ENCODE results near the gene MICAL3.
"Not testable (repeated sequence)": the region's sequence is repeated elsewhere in the genome, so short reads cannot be mapped to it uniquely, and the experiment has no call there.

MICAL3 gene

DNA sequence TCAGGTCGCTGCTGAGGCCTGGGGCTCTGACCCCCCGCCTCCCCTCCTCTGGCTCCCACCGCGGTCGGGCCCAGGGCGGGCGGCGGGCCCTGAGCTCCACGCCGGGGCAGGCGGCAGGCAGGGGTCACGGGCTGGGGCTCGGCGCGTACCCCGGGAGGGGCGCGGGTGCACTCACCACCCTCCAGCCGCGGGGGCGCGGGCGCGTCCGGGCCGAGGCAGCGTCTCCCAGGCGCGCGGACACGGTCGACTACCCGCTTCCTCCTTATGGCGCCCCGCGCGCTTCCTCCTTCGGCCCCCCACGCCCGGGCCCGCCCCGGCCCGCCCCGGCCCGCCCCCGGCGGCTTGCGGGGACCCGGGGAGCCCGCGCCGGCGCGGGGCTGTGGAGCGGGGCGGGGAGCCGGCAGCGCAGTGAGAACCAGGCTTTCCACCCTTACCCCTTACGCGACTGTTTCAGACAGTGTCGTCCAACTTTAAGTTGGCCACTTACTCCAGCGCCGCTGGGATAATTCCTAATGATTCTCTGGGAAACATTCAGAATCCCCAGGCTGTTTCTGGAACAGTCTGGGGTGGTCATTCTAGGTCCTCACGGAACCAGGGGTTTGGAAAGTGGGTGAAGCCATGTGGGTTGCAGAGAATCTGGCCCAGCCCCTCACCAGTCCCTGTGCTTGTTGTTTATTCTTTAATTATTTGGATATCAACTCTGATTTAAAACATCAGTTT, 250.0 kb downstream of the MICAL3 start, which contains the start of gene BID:
Gene BID, minus strand, starts transcription at position 264 of the 720 bp plus-strand sequence. CDS start 24,353 bp downstream, outside the sequence.
- peak; percentile 57 to 62 for DNase-seq

DNA sequence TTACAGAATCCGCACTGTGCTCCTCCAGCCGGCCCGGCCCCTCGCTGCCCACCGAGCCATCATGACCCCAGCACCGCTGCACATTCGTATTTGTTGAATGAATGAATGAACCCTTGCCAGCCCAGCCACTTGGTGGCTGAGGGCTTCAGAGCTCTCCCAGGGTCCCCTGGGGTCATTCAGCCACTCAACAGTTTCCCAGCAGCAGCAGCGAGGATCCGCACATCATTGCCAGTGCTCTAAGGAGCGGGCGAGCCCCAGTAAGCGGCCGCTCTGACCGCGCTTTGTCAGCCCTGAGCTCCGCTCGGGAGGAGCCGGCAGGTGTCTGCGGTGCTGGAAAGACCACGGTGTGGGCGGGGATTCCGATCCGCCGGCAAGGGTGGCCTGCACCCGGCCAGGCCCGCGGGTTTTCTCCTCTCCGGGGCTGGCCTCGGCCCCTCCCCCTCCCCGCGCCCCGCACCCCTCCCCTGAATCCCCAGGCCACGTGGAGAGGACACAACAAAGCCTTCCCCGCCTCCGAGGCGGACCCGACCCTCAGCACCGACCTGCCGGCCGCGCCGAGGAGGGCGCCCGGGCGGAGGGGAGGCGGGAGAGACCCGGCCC, 250.7 kb downstream of the MICAL3 start:
- peak; percentile 67 to 70 for DNase-seq

- DNase-seq = no peak
Measured at GRCh38 chr22:17772958-17773605, 251.3 kb downstream of the MICAL3 start.

DNA sequence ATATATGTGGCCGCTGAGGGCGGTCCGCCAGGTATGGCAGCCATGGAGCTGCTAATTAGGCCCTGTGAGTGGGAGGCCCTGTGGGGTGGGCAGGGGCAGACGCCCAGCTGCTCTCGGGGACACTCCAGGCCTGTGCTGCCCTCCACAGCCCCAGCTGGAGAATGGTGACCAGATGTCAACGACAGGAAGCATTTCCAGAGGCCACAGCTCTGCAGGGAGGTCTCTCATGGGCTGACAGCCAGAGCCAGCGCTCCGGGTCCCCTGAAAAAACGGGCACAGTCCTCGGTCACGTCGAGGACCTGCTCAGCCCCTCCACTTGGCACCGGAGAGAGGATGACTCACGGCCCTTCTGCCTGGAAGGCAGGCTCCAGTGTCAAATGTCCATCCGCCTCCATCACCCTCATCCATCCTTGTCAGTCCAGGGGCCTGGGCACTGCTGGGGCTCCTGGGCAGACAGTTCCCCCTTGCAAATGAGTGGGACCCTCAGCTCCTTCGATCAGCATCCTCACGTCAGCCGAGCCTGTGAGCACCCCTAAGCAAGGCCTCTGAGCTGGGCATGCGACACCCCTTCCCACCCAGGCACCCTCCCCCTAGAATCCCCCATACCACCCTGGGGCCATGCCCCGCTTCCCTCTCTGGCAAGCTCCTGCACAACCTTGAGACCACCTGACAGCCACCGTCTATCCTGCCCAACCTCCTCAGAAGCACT, 252.0 kb downstream of the MICAL3 start:
- no peak for DNase-seq

- no peak for DNase-seq
Measured at GRCh38 chr22:17770180-17771077, 253.9 kb downstream of the MICAL3 start.

DNA sequence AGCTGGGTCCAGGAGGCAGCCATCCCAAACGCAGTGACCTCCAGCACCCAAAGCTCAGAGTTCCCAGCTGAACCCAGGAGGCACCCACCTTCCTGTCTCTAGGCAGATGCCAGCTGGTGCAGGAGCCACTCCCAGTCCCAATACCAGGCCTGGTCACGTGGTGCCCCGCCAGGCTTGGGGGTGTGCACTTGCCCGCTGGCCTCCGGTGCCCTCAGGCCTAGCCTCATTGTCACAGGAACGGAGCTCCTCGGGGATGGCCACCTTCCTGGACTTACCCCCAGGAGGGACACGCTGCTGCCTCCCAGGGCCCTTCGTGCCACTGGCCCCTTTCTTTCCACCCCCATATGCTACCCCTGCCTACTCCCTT, 254.7 kb downstream of the MICAL3 start:
- DNase-seq = no peak

DNA sequence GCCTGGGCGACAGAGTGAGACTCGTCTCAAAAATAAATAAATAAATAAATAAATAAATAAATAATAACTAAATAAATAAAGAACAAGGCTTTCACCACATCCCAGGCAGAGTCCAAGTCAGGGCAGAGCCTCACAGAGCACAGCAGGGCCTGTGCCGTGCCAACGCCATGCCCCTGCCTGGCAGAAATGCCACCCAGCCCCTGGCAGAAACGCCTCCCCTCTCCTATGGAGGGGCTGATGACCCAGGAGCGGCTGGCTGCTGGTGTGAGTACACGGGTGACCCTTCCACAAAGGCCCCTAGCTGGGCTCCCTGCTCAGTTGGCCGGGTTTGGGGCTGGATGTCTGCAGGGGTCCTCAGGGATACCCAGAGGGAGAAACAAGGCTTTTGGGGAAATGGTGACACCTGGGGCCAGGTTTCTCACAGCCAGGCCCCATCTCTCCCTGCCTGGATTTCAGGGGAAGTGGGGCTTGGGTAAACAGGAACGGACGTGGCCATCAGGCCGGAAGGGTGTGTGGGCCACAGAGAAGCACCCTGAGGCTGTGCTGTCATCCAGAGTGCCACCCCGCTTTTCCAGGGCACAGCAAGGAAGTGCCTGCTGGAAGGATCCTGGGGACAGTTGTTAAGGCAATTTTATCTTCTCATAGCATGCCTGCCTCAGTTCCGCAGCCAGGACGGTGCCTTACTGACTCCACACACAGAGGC, 255.2 kb downstream of the MICAL3 start:
- DNase-seq = peak in 1 of 2 donors; percentile 40

- DNase-seq = peak in 1 of 2 donors; percentile 67
Measured at GRCh38 chr22:17767233-17768065, 256.9 kb downstream of the MICAL3 start.

DNA sequence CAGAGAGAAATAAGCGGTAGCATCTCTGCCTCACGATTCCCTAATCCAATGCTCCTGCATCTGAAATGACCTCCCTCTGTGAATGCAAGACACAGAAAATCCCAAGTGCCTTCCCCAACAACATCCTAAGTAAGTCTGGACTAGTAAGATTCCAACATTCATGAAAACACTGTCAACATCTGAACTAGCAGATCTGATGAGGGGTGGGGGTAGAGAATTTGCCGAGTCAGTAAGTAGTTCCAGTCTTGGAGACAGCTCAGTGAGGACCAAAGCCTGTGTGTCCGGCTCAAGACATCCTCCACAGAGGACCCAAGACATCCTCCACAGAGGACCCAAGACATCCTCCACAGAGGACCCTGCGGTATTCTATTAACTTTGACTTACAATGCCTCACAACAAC, 259.5 kb downstream of the MICAL3 start:
- DNase-seq = not testable (repeated sequence)

GRCh38 chr22:17764036-17764435, 260.3 kb downstream of the MICAL3 start:
- DNase-seq = no peak

DNA sequence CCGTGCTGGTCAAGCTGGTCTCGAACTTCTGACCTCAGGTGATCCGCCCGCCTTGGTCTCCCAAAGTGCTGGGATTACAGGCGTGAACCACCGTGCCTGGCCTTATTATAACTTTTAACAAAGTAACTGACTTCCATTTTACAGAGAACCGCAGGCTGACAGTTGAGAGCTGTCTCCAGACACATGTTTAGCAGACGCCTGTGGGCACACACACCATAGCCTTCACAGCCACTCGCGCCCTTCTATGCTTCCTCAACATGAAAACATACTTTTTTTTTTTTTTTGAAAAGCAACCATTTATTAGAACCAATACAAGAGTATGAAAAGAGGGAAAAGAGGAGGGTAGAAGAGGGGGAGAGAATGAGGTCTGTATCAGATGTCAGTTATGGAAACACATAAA, 260.9 kb downstream of the MICAL3 start:
- not testable (repeated sequence) for DNase-seq

DNA sequence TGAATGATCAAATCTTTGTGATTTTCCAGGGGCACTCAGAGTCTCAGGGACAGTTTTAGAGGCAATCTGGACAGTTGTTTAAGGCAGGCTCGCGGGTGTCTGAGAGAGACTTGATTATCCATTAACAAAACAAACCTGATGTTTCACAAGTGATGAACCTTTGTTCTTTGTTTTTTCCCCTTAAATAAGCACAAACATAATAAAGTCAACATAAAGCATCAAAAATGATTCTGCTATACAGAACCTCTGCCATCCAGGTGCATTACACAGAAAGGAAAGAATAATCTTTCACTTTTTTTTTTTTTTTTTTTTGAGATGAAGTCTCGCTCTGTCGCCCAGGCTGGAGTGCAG, 263.2 kb downstream of the MICAL3 start:
- no peak for DNase-seq

DNA sequence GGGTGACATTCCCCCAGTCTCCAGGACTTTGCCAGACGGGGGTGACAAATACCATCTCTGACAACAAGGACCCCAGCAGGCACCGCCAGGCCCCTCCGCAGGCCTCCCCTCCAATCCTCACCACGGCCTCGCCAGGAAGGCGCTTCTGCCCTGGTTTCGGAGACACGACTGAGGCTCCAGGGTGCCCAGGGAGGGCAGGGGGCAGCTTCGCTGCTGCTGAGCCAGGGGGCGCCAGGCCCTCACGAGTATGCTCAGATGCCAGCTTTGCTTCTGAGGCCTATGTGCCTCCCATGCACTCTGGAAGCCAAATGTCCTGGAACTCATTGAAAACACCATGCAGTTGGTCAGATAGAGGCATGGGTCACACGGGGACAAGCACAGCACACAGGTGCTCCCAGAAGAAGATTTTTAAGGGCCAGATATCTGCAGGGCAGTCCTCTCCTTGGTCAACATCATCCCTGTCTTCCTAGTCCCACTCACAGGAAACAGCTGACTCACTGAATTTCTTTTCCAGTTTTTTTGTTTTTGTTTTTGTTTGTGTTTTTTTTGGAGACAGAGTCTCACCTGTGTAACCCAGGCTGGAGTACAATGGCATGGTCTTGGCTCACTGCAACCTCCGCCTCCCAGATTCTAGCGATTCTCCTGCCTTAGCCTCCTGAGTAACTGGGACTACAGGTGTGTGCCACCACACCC, 270.0 kb downstream of the MICAL3 start:
- peak; percentile 38 to 45 for DNase-seq

DNA sequence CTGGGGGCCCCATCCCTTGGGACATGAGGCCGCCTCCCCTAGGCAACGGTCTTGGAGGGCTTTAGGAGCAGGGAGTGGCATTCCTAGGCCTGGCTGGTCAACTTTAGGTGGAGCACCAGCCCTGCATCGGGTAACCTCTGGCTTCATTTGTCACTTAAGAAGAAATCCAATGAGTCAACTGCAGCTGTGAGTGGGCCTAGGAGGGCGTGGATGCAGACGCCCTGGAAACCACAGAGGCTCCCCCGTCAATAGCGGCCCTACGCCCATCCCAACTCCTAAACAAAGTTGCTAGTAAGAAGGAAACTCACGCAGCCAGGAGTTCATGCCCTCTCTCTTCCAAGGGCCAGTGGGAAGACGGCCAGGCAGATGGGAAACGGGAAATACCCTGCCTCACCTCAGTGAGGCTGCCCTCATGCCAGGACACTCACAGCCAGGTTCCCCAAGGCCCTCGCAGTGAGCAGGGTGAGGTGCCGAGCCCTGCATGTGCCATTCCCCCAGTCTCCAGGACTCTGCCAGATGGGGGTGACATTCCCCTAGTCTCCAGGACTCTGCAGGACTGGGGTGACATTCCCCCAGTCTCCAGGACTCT, 270.9 kb downstream of the MICAL3 start:
- no peak for DNase-seq

- no peak for DNase-seq
Measured at GRCh38 chr22:17751596-17751995, 272.8 kb downstream of the MICAL3 start.

- DNase-seq = no peak
Measured at GRCh38 chr22:17749605-17750395, 274.6 kb downstream of the MICAL3 start.

GRCh38 chr22:17748555-17749353, 275.6 kb downstream of the MICAL3 start:
- no peak for DNase-seq

- no peak for DNase-seq
Measured at GRCh38 chr22:17746916-17747315, 277.4 kb downstream of the MICAL3 start.

All from CD4-positive, alpha-beta T cell treated with Interleukin-4 for 1 hour (primary cell).